GM21367 (cell line): ENCODE results near the gene COL9A3.

Experiments used
- ATAC-seq: cut with Tn5 transposase; IDR thresholded peaks from one replicate; pipeline ENCODE4 v1.9.1; 2021; ENCODE audit not compliant: unreplicated experiment

The COL9A3 gene

GRCh38 chr20:62778601-62779416, 38.0 kb upstream of the COL9A3 start:
- ATAC-seq = no peak

GRCh38 chr20:62779417-62779685, 37.5 kb upstream of the COL9A3 start:
- no peak for ATAC-seq

- no peak for ATAC-seq
Observed at GRCh38 chr20:62780204-62780603, 36.6 kb upstream of the COL9A3 start.

GRCh38 chr20:62780696-62781095, 36.2 kb upstream of the COL9A3 start:
- ATAC-seq = no peak

- no peak for ATAC-seq
Observed at GRCh38 chr20:62782149-62782892, 34.5 kb upstream of the COL9A3 start.

- ATAC-seq = no peak
Observed at GRCh38 chr20:62782893-62783278, 34.0 kb upstream of the COL9A3 start.

GRCh38 chr20:62784497-62784896, 32.4 kb upstream of the COL9A3 start:
- ATAC-seq = no peak

- no peak for ATAC-seq
Observed at GRCh38 chr20:62785393-62785792, 31.5 kb upstream of the COL9A3 start.

- no peak for ATAC-seq
Observed at GRCh38 chr20:62786157-62786556, 30.7 kb upstream of the COL9A3 start.

GRCh38 chr20:62787321-62787720, 29.5 kb upstream of the COL9A3 start:
- ATAC-seq = no peak

GRCh38 chr20:62787866-62788265, 29.0 kb upstream of the COL9A3 start:
- no peak for ATAC-seq

GRCh38 chr20:62788607-62789006, 28.2 kb upstream of the COL9A3 start:
- no peak for ATAC-seq

GRCh38 chr20:62790075-62790474, 26.8 kb upstream of the COL9A3 start:
- no peak for ATAC-seq

GRCh38 chr20:62791301-62792181, 25.3 kb upstream of the COL9A3 start:
- no peak for ATAC-seq

GRCh38 chr20:62792182-62792939, 24.5 kb upstream of the COL9A3 start:
- no peak for ATAC-seq

GRCh38 chr20:62792940-62793756, 23.7 kb upstream of the COL9A3 start:
- ATAC-seq = no peak

GRCh38 chr20:62793757-62794006, 23.2 kb upstream of the COL9A3 start:
- ATAC-seq = no peak

GRCh38 chr20:62794007-62794724, 22.7 kb upstream of the COL9A3 start:
- ATAC-seq = peak; percentile 45

- ATAC-seq = no peak
Observed at GRCh38 chr20:62795023-62795761, 21.7 kb upstream of the COL9A3 start.
